ENCODE data around the gene TIAM2. TPM values are rescaled to one million over a fixed set of nuclear protein-coding genes. Genes with fewer than 3 reads are reported as not detected.

The TIAM2 gene
- total and polyA plus RNA-seq, 10 of the 15 experiments (the other 5 are each of a cell fraction or from before 2014, with no cell fraction given), result 1.1 to 10.5 (median 2.3) TPM

GRCh38 chr6:155132617-155133016 is 137.5 kb downstream of the TIAM2 start:
- ATAC-seq, result no peak
- DNase-seq (ENCODE audit: low read depth, low spot score), result no peak
- intact Hi-C loops (cut with micrococcal nuclease; ENCODE audit: unreplicated experiment) (no loop called here), in situ Hi-C loops (cut with MboI) (no loop called here)
- H3K4me1 ChIP-seq (ENCODE audit: control insufficient read depth, insufficient read depth, low read length), result no peaks in the 10 kb centered on the region
- ChIA-PET RAD21 (ENCODE audit: unreplicated experiment) (no interaction called here), CTCF (interaction anchor here (0.9 to 1.3 kb wide), 2 partner anchors 15 to 26 kb away, joined by 3 read pairs; no protein-coding TSS in a partner anchor), SMC1A (ENCODE audit: uncharacterized antibody, unreplicated experiment) (interaction anchor here (1.2 kb wide), 1 partner anchor 9 kb away, joined by 3 read pairs; no protein-coding TSS in a partner anchor), POLR2A (interaction anchor here (0.6 kb wide), 1 partner anchor 778 kb away, joined by 4 read pairs; no protein-coding TSS in a partner anchor)
- no peaks in the 10 kb centered on the region for H3K36me3 ChIP-seq (ENCODE audit: control insufficient read depth in 2 of 2, insufficient read depth in 2 of 2, low read length in 1 of 2)
- FAIRE-seq, result no peak
- 56% methylated on average over 9 of the region's 9 CpGs for WGBS (ENCODE audit: insufficient coverage, insufficient replicate concordance, low lambda C conversion rate, missing lambda C conversion rate)
- no peak overlapping the region for H3K4me2 ChIP-seq (ENCODE audit: control insufficient read depth, insufficient read depth)
- no peaks in the 10 kb centered on the region for H3K79me2 ChIP-seq (ENCODE audit: control insufficient read depth, insufficient read depth, low read length)
- H3K9me3 ChIP-seq (replicated peaks; ENCODE audit: control insufficient read depth, insufficient read depth, low read length), result no peaks in the 10 kb centered on the region
- H3K4me3 ChIP-seq, result no peak overlapping the region
- H3K27me3 ChIP-seq (replicated peaks in 1 of 2; ENCODE audit: control insufficient read depth in 2 of 2, insufficient read depth in 2 of 2, low read length in 1 of 2), result no peaks in the 10 kb centered on the region; a peak in 1 of 4 replicates
- TF ChIP-seq TCF12 (IDR thresholded peaks at IDR 0.05; ENCODE audit: low read depth, low read length) (no peak), ATF2 (IDR thresholded peaks at IDR 0.05; ENCODE audit: low read length) (no peak)
- BruUV-seq (replicated peaks), result no TSS peak
- no peak overlapping the region for H2AFZ ChIP-seq (ENCODE audit: control insufficient read depth, low read depth, low read length)
- no peak overlapping the region for H3K9ac ChIP-seq (ENCODE audit: control insufficient read depth, insufficient read depth, low read length)
- H4K20me1 ChIP-seq (ENCODE audit: control insufficient read depth, insufficient read depth), result no peaks in the 10 kb centered on the region
- no peak overlapping the region for H3K27ac ChIP-seq (ENCODE audit: control insufficient read depth, insufficient read depth)

GRCh38 chr6:155141002-155141401 is 145.9 kb downstream of the TIAM2 start:
- Histone ChIP-seq H4K20me1 (ENCODE audit: control insufficient read depth, insufficient read depth) (no peaks in the 10 kb centered on the region), H3K4me1 (ENCODE audit: control insufficient read depth, insufficient read depth, low read length) (no peaks in the 10 kb centered on the region; the same call in 1 of the 2 replicates), H3K4me2 (ENCODE audit: control insufficient read depth, insufficient read depth) (no peak overlapping the region), H2AFZ (ENCODE audit: control insufficient read depth, low read depth, low read length) (no peak overlapping the region), H3K27ac (ENCODE audit: control insufficient read depth, insufficient read depth) (no peak overlapping the region), H3K9me3 (replicated peaks; ENCODE audit: control insufficient read depth, insufficient read depth, low read length) (no peaks in the 10 kb centered on the region), H3K4me3 (no peak overlapping the region), H3K79me2 (ENCODE audit: control insufficient read depth, insufficient read depth, low read length) (no peaks in the 10 kb centered on the region), H3K36me3 (ENCODE audit: control insufficient read depth in 2 of 2, insufficient read depth in 2 of 2, low read length in 1 of 2) (no peaks in the 10 kb centered on the region), H3K27me3 (replicated peaks in 1 of 2; ENCODE audit: control insufficient read depth in 2 of 2, insufficient read depth in 2 of 2, low read length in 1 of 2) (no peaks in the 10 kb centered on the region), H3K9ac (ENCODE audit: control insufficient read depth, insufficient read depth, low read length) (no peak overlapping the region)
- ChIA-PET SMC1A (ENCODE audit: uncharacterized antibody, unreplicated experiment) (no interaction called here), CTCF (no interaction called here), RAD21 (ENCODE audit: unreplicated experiment) (no interaction called here), POLR2A (no interaction called here)
- FAIRE-seq (no peak), ATAC-seq (no peak), DNase-seq (ENCODE audit: low read depth, low spot score) (no peak)
- WGBS (ENCODE audit: insufficient coverage, insufficient replicate concordance, low lambda C conversion rate, missing lambda C conversion rate), result 13% methylated on average over 1 of the region's 1 CpG
- in situ Hi-C loops (cut with MboI), result no loop called here
- BruUV-seq (replicated peaks), result no TSS peak
- TF ChIP-seq IRF5 (IDR thresholded peaks at IDR 0.05; ENCODE audit: borderline replicate concordance) (no peak), MEF2B (IDR thresholded peaks at IDR 0.05; ENCODE audit: partially characterized antibody, poor library complexity, severe bottlenecking) (no peak), E4F1 (IDR thresholded peaks at IDR 0.05; ENCODE audit: borderline replicate concordance, partially characterized antibody) (no peak)
- intact Hi-C loops (cut with micrococcal nuclease; ENCODE audit: unreplicated experiment), result no loop called here

All from GM12878 (cell line).